ENCODE results near the gene UBE2E3. TPM values are rescaled to one million over a fixed set of nuclear protein-coding genes. Genes with fewer than 3 reads are reported as not detected.

Gene UBE2E3
- total RNA-seq, 3 donors from 2014 or later: 58.4 to 98.7 (median 77.0) TPM

DNA sequence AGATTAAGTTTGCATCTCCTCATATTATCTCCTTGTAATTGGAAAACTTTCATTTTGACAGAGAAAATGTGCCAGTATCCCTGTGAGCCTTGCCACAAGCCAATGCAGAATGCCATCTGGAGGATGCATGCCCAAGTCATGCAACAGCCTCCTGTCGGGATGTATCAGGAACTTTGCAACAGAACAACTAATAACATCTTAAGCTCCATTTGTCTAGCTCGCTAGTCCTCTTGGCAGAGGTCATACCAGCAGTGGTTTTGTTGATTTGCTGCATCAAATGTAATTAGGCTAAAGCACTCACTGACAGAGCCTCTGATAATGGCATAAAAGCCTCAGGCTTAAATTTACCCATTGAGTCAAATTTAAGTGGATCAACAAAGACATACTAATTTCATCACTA is 125.8 kb downstream of the UBE2E3 start:
- DNase-seq (ENCODE audit: low spot score in 2 of 2): no peak
- no peaks in the 10 kb centered on the region for H3K27me3 ChIP-seq
- no peak overlapping the region for H3K27ac ChIP-seq
- H3K4me3 ChIP-seq: no peak overlapping the region
- intact Hi-C loops (cut with DNase I; ENCODE audit: low total_unique reads): no loop called here
- H3K36me3 ChIP-seq: no peaks in the 10 kb centered on the region
- H3K9me3 ChIP-seq: no peaks in the 10 kb centered on the region
- no peaks in the 10 kb centered on the region for H3K4me1 ChIP-seq
- TF ChIP-seq POLR2A (IDR thresholded peaks at IDR 0.05): no peak
- TF ChIP-seq CTCF (IDR thresholded peaks at IDR 0.05): no peak
- TF ChIP-seq POLR2AphosphoS5 (IDR thresholded peaks at IDR 0.05): no peak

GRCh38 chr2:181106789-181107627 is 126.6 kb downstream of the UBE2E3 start:
- TF ChIP-seq POLR2A (IDR thresholded peaks at IDR 0.05) (no peak), POLR2AphosphoS5 (IDR thresholded peaks at IDR 0.05) (no peak), CTCF (IDR thresholded peaks at IDR 0.05) (no peak)
- intact Hi-C loops (cut with DNase I; ENCODE audit: low total_unique reads): no loop called here

GRCh38 chr2:181107628-181107945 is 127.2 kb downstream of the UBE2E3 start:
- intact Hi-C loops (cut with DNase I; ENCODE audit: low total_unique reads): no loop called here
- Histone ChIP-seq H3K27ac (no peak overlapping the region), H3K36me3 (no peaks in the 10 kb centered on the region), H3K4me3 (no peak overlapping the region), H3K27me3 (no peaks in the 10 kb centered on the region), H3K4me1 (no peaks in the 10 kb centered on the region), H3K9me3 (no peaks in the 10 kb centered on the region)
- TF ChIP-seq POLR2A (IDR thresholded peaks at IDR 0.05) (no peak), POLR2AphosphoS5 (IDR thresholded peaks at IDR 0.05) (no peak), CTCF (IDR thresholded peaks at IDR 0.05) (no peak)
- DNase-seq (ENCODE audit: low spot score in 2 of 2): no peak

More at GRCh38 chr2:181106789-181107627, 126.6 kb downstream of the UBE2E3 start:
- Histone ChIP-seq H3K9me3 (no peaks in the 10 kb centered on the region), H3K27me3 (no peaks in the 10 kb centered on the region), H3K36me3 (no peaks in the 10 kb centered on the region), H3K4me1 (no peaks in the 10 kb centered on the region), H3K27ac (no peak overlapping the region), H3K4me3 (no peak overlapping the region)
- DNase-seq (ENCODE audit: low spot score in 2 of 2): no peak

DNA sequence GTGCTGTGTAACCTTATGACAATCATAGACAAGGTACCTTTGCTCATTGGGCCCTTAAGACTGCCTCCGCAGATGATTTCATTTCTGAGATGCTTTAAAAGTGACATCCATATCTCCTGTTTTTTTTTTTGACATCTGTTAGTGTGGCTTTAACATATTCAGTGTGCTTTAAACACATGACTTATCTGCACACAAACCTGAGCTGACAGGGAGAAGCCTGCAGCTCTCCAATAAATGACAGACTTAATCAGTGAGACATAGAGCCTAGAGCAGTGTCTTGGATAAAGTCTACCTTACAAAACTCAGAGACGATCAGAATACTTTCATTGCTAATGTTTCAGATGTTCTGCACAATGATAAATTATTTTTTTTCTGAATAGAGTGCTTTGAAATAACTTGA is 130.7 kb downstream of the UBE2E3 start:
- H3K9me3 ChIP-seq: no peaks in the 10 kb centered on the region
- no peaks in the 10 kb centered on the region for H3K4me1 ChIP-seq
- TF ChIP-seq POLR2AphosphoS5 (IDR thresholded peaks at IDR 0.05) (no peak), POLR2A (IDR thresholded peaks at IDR 0.05) (no peak), CTCF (IDR thresholded peaks at IDR 0.05) (no peak)
- intact Hi-C loops (cut with DNase I; ENCODE audit: low total_unique reads): no loop called here
- H3K27ac ChIP-seq: no peak overlapping the region
- no peaks in the 10 kb centered on the region for H3K27me3 ChIP-seq
- DNase-seq (ENCODE audit: low spot score in 2 of 2): no peak
- no peak overlapping the region for H3K4me3 ChIP-seq
- no peaks in the 10 kb centered on the region for H3K36me3 ChIP-seq

DNA sequence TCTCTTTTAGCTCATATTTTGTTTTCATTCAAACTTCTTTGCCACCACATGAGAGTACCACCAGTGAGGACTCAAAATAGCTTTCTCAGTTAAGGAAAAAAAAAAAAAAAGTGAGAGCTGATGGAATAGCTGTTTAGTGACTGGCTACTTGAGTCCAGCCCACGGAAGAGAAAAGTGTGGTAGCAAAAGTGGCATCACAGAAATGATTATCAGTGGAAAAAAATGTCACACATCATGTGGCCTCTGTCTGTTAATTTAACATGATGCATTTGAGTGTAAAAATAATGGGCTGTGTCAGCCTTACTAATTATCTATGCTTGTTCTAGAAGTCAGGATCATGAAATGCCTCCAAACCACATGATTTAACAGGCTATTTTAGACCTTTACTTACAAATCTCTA is 132.5 kb downstream of the UBE2E3 start:
- H3K27ac ChIP-seq: no peak overlapping the region
- no peak for DNase-seq (ENCODE audit: low spot score in 2 of 2)

More for the DNA sequence above, 132.5 kb downstream of the UBE2E3 start:
- no peaks in the 10 kb centered on the region for H3K9me3 ChIP-seq
- no peak overlapping the region for H3K4me3 ChIP-seq
- H3K36me3 ChIP-seq: no peaks in the 10 kb centered on the region
- TF ChIP-seq POLR2A (IDR thresholded peaks at IDR 0.05): no peak
- no peak for TF ChIP-seq POLR2AphosphoS5 (IDR thresholded peaks at IDR 0.05)
- TF ChIP-seq CTCF (IDR thresholded peaks at IDR 0.05): no peak
- no peaks in the 10 kb centered on the region for H3K27me3 ChIP-seq
- H3K4me1 ChIP-seq: no peaks in the 10 kb centered on the region
- intact Hi-C loops (cut with DNase I; ENCODE audit: low total_unique reads): no loop called here
